SH-SY5Y (cell line): ENCODE data around the gene TUG1.

Experiments used
- GATA2 ChIP-seq: IDR thresholded peaks from 2 replicates; pipeline ENCODE4 v1.6.1; 2011; ENCODE audit warnings: mild to moderate bottlenecking, low read depth, low read length
- GATA3 ChIP-seq: IDR thresholded peaks from 2 replicates; pipeline ENCODE4 v1.6.1; 2011; ENCODE audit warnings: low read depth, mild to moderate bottlenecking, low read length, moderate library complexity

GRCh38 chr22:30984317-30984716 is 15.3 kb downstream of the TUG1 start:
- no peak for TF ChIP-seq GATA3
- no peak for TF ChIP-seq GATA2
